ENCODE data around the gene DSP.

DNA sequence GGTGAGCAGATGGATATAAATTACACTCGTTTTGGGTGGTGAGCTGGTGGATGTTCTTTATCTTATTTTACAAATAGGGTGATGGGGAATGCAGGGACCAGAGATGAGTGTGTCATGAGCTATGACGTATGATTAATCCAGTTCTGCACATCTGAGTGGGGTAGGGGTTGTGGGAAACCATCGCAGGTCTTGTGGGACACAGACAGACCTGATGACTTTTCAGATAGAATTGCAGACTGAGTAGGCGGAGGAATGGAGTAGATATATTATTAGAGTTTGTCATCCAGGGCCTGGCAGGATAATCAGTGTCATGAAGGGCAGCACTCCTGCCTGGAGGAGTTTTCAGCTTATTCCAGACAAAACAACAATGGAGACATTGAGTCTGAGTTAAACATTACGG is 12.9 kb upstream of the DSP start:
- TF ChIP-seq, protein P1, sequence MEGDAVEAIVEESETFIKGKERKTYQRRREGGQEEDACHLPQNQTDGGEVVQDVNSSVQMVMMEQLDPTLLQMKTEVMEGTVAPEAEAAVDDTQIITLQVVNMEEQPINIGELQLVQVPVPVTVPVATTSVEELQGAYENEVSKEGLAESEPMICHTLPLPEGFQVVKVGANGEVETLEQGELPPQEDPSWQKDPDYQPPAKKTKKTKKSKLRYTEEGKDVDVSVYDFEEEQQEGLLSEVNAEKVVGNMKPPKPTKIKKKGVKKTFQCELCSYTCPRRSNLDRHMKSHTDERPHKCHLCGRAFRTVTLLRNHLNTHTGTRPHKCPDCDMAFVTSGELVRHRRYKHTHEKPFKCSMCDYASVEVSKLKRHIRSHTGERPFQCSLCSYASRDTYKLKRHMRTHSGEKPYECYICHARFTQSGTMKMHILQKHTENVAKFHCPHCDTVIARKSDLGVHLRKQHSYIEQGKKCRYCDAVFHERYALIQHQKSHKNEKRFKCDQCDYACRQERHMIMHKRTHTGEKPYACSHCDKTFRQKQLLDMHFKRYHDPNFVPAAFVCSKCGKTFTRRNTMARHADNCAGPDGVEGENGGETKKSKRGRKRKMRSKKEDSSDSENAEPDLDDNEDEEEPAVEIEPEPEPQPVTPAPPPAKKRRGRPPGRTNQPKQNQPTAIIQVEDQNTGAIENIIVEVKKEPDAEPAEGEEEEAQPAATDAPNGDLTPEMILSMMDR (IDR thresholded peaks at IDR 0.05; ENCODE audit: insufficient read depth, low read length): no peak
- TF ChIP-seq GABPA (IDR thresholded peaks at IDR 0.05; ENCODE audit: low read depth) (no peak), POLR2AphosphoS5 (IDR thresholded peaks at IDR 0.05; ENCODE audit: low read depth) (no peak)
- TF ChIP-seq, protein P2, sequence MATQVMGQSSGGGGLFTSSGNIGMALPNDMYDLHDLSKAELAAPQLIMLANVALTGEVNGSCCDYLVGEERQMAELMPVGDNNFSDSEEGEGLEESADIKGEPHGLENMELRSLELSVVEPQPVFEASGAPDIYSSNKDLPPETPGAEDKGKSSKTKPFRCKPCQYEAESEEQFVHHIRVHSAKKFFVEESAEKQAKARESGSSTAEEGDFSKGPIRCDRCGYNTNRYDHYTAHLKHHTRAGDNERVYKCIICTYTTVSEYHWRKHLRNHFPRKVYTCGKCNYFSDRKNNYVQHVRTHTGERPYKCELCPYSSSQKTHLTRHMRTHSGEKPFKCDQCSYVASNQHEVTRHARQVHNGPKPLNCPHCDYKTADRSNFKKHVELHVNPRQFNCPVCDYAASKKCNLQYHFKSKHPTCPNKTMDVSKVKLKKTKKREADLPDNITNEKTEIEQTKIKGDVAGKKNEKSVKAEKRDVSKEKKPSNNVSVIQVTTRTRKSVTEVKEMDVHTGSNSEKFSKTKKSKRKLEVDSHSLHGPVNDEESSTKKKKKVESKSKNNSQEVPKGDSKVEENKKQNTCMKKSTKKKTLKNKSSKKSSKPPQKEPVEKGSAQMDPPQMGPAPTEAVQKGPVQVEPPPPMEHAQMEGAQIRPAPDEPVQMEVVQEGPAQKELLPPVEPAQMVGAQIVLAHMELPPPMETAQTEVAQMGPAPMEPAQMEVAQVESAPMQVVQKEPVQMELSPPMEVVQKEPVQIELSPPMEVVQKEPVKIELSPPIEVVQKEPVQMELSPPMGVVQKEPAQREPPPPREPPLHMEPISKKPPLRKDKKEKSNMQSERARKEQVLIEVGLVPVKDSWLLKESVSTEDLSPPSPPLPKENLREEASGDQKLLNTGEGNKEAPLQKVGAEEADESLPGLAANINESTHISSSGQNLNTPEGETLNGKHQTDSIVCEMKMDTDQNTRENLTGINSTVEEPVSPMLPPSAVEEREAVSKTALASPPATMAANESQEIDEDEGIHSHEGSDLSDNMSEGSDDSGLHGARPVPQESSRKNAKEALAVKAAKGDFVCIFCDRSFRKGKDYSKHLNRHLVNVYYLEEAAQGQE (IDR thresholded peaks at IDR 0.05; ENCODE audit: insufficient replicate concordance, low read depth): no peak
